MM.1S (cell line): ENCODE measurements around the gene XRCC3.

ENCODE experiments used
- DNase-seq: peaks from one replicate; pipeline ENCODE4 v3.0.0-alpha.2; 2015
- H2AFZ ChIP-seq: fragments of 300-600 bp; sonication (generic); 2 replicates; pipeline ENCODE4 v1.6.0; 2016; ENCODE audit warnings: antibody characterized with exemption, low read length
- H3F3A ChIP-seq: fragments of 300-600 bp; sonication (generic); 2 replicates; pipeline ENCODE4 v1.6.1; 2016; ENCODE audit warnings: mild to moderate bottlenecking, antibody characterized with exemption, low read length, moderate library complexity, mixed read lengths; ENCODE audit not compliant: insufficient read depth
- H3K27ac ChIP-seq: fragments of 300-600 bp; sonication (generic); 2 replicates; pipeline ENCODE4 v1.5.1; 2016; ENCODE audit warnings: mild to moderate bottlenecking, low read length
- H3K27me3 ChIP-seq: fragments of 300-600 bp; sonication (generic); replicated peaks from 2 replicates; pipeline ENCODE4 v1.6.0; 2016; ENCODE audit warnings: low read length; ENCODE audit not compliant: insufficient read depth
- H3K36me3 ChIP-seq: fragments of 300-600 bp; sonication (generic); replicated peaks from 2 replicates; pipeline ENCODE4 v1.6.1; 2016; ENCODE audit warnings: mild to moderate bottlenecking, low read length, mixed read lengths; ENCODE audit not compliant: insufficient read depth
- H3K4me1 ChIP-seq: fragments of 300-600 bp; sonication (generic); 2 replicates; pipeline ENCODE4 v1.6.1; 2016; ENCODE audit warnings: low read length, mixed read lengths
- H3K4me2 ChIP-seq: fragments of 300-600 bp; sonication (generic); 2 replicates; pipeline ENCODE4 v1.6.0; 2016; ENCODE audit warnings: low read depth, low read length
- H3K4me3 ChIP-seq: fragments of 300-600 bp; sonication (generic); 2 replicates; pipeline ENCODE4 v1.5.1; 2016; ENCODE audit warnings: low read length, mixed read lengths
- H3K79me2 ChIP-seq: fragments of 300-600 bp; sonication (generic); 2 replicates; pipeline ENCODE4 v1.6.1; 2016; ENCODE audit warnings: mixed run types, low read length, mixed read lengths
- H3K9ac ChIP-seq: fragments of 300-600 bp; sonication (generic); 2 replicates; pipeline ENCODE4 v1.6.1; 2016; ENCODE audit warnings: low read length, mixed read lengths
- H3K9me2 ChIP-seq: fragments of 300-600 bp; sonication (generic); replicated peaks from 2 replicates; pipeline ENCODE4 v1.6.1; 2016; ENCODE audit warnings: mild to moderate bottlenecking, low read length, mixed read lengths; ENCODE audit not compliant: insufficient read depth
- H3K9me3 ChIP-seq: fragments of 300-600 bp; sonication (generic); replicated peaks from 2 replicates; pipeline ENCODE4 v1.6.1; 2016; ENCODE audit warnings: mild to moderate bottlenecking, low read length, mixed read lengths; ENCODE audit not compliant: insufficient read depth
- H4K20me1 ChIP-seq: fragments of 300-600 bp; sonication (generic); 2 replicates; pipeline ENCODE4 v1.6.1; 2016; ENCODE audit warnings: mild to moderate bottlenecking, low read length, moderate library complexity, mixed read lengths; ENCODE audit not compliant: insufficient read depth
- CTCF ChIP-seq: fragments of 300-600 bp; sonication (generic); IDR thresholded peaks from 2 replicates; pipeline ENCODE4 v1.5.1; 2016; ENCODE audit warnings: antibody characterized with exemption, low read length, mixed read lengths
- EZH2 ChIP-seq: fragments of 300-600 bp; sonication (generic); optimal IDR thresholded peaks from 2 replicates; pipeline ENCODE3; 2017; ENCODE audit warnings: low read depth, mild to moderate bottlenecking, antibody characterized with exemption, low read length, mixed read lengths
- EZH2phosphoT487 ChIP-seq: fragments of 300-600 bp; sonication (generic); IDR thresholded peaks from 2 replicates; pipeline ENCODE4 v1.6.1; 2018; ENCODE audit warnings: antibody characterized with exemption, low read length

The XRCC3 gene

GRCh38 chr14:103696070-103696402 lies 19.2 kb downstream of the XRCC3 start:
- H4K20me1 ChIP-seq = no peaks in the 10 kb centered on the region

DNA sequence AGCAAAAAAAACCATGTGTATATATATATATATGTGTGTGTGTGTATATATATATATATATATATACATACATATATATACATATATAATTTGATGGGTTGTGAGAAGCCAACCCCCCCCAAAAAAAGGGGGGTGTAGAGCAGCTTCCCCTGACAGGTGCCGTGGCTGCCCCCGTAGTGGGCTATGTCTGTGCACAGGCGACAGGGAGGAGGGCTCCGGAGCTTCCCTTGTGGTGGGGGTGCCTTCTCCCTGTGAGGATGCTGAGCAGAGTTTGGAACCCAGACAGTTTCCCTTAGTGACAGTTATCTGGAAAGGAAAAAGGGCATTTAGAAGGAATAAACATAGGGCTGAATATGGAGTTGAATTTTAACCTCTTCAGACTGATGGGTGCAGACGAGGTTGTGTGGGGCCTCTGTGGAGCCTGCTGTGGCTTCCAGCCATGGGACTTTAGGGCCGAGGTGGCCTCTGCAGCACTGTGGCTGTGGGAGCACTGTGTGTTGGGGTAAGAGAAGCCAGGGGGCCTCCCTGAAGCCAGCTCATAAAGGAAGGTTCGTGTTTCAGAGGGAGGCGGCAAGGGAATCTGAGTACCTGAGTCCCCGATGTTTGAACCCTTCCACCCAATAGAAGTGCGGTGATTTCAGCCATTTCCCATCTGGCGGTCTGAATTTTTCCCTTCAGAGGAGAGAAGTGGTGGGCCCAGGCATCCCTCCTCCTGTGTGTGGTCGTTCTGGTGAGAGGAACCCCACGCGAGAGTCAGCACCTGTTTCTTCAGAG lies 19.8 kb downstream of the XRCC3 start:
- DNase-seq = no peak
- Histone ChIP-seq H3K27ac (no peak overlapping the region), H3K9ac (no peak overlapping the region), H3K27me3 (no peaks in the 10 kb centered on the region), H4K20me1 (no peaks in the 10 kb centered on the region), H2AFZ (no peak overlapping the region), H3K4me1 (no peaks in the 10 kb centered on the region), H3K36me3 (no peaks in the 10 kb centered on the region), H3F3A (no peaks in the 10 kb centered on the region), H3K79me2 (no peaks in the 10 kb centered on the region), H3K4me2 (no peak overlapping the region), H3K9me2 (no peaks in the 10 kb centered on the region), H3K9me3 (no peaks in the 10 kb centered on the region), H3K4me3 (no peak overlapping the region)
- TF ChIP-seq EZH2phosphoT487 (no peak), CTCF (no peak), EZH2 (no peak)

More at GRCh38 chr14:103696070-103696402, 19.2 kb downstream of the XRCC3 start:
- TF ChIP-seq CTCF = no peak
- no peaks in the 10 kb centered on the region for H3K27me3 ChIP-seq
- H3K27ac ChIP-seq = no peak overlapping the region
- H3K4me1 ChIP-seq = no peaks in the 10 kb centered on the region
- H3K4me3 ChIP-seq = no peak overlapping the region
- DNase-seq = no peak
- no peaks in the 10 kb centered on the region for H3K9me2 ChIP-seq
- no peak overlapping the region for H3K4me2 ChIP-seq
- no peak overlapping the region for H3K9ac ChIP-seq
- H3K36me3 ChIP-seq = no peaks in the 10 kb centered on the region
- H3K9me3 ChIP-seq = no peaks in the 10 kb centered on the region
- H3F3A ChIP-seq = no peaks in the 10 kb centered on the region
- H2AFZ ChIP-seq = no peak overlapping the region
- no peaks in the 10 kb centered on the region for H3K79me2 ChIP-seq

- H3K4me2 ChIP-seq = no peak overlapping the region
- no peaks in the 10 kb centered on the region for H3K27me3 ChIP-seq
- H3F3A ChIP-seq = no peaks in the 10 kb centered on the region
- H3K36me3 ChIP-seq = no peaks in the 10 kb centered on the region
- H3K9me2 ChIP-seq = no peaks in the 10 kb centered on the region
- TF ChIP-seq CTCF (no peak), EZH2phosphoT487 (no peak), EZH2 (no peak)
- no peak overlapping the region for H2AFZ ChIP-seq
- H4K20me1 ChIP-seq = no peaks in the 10 kb centered on the region
- no peak for DNase-seq
- H3K9me3 ChIP-seq = no peaks in the 10 kb centered on the region
- no peak overlapping the region for H3K9ac ChIP-seq
- H3K79me2 ChIP-seq = no peaks in the 10 kb centered on the region
- no peaks in the 10 kb centered on the region for H3K4me1 ChIP-seq
- no peak overlapping the region for H3K27ac ChIP-seq
- no peak overlapping the region for H3K4me3 ChIP-seq
Observed at GRCh38 chr14:103694572-103695026, 20.7 kb downstream of the XRCC3 start.
